SK-N-SH (cell line): Measurements from ENCODE around the gene KLHL7. TPM values are rescaled to one million over a fixed set of nuclear protein-coding genes. Genes with fewer than 3 reads are reported as not detected.

Experiments
- CTCF ChIA-PET: fragments of 300-600, 350-600 bp; formaldehyde crosslinking; extraction: SDS; loops from one replicate; lab custom pipeline; 2021; lab: Yijun Ruan, JAX
- POLR2A ChIA-PET: fragments of 350-600 bp; sonication (Branson Sonifier 250); formaldehyde crosslinking; extraction: SDS; loops from one replicate; lab custom pipeline; 2020; ENCODE audit warnings: antibody characterized with exemption, inconsistent platforms; lab: Yijun Ruan, JAX
- DNase-seq: peaks from one replicate; pipeline ENCODE4 v3.0.0; 2012
- H2AFZ ChIP-seq: fragments of 200-600 bp; sonication (generic); 2 replicates; pipeline ENCODE4 v1.8.1; 2016; ENCODE audit warnings: antibody characterized with exemption, mild to moderate bottlenecking, low read depth
- H3F3A ChIP-seq: fragments of 200-600 bp; sonication (generic); replicated peaks from 2 replicates; pipeline ENCODE3; 2016; ENCODE audit warnings: antibody characterized with exemption, mild to moderate bottlenecking; ENCODE audit not compliant: insufficient read depth
- H3K27ac ChIP-seq, 2 experiments: fragments of 200-500 bp in 1 of 2; fragments of 200-600 bp in 1 of 2; sonication (Bioruptor generic) in 1 of 2; sonication (generic), shearing (Covaris generic) in 1 of 2; 2 replicates each; pipeline versions ENCODE4 v1.5.1 to v1.6.1; 2014 to 2016; ENCODE audit warnings: low read depth in 2 of 2, inconsistent platforms in 1 of 2, low read length in 1 of 2, mild to moderate bottlenecking in 1 of 2, mixed read lengths in 1 of 2
- H3K27me3 ChIP-seq: fragments of 200-600 bp; sonication (generic), shearing (Covaris generic); 2 replicates; pipeline ENCODE4 v1.6.1; 2016; ENCODE audit warnings: mixed run types; ENCODE audit not compliant: insufficient read depth
- H3K36me3 ChIP-seq, 2 experiments: fragments of 200-500 bp in 1 of 2; fragments of 200-600 bp in 1 of 2; sonication (Bioruptor generic) in 1 of 2; sonication (generic) in 1 of 2; replicated peaks in 1 of 2; 2 replicates each; pipeline versions ENCODE3 to v1.5.1; 2014 to 2016; ENCODE audit warnings: low read length in 1 of 2, mild to moderate bottlenecking in 1 of 2; ENCODE audit not compliant: insufficient read depth in 2 of 2, control insufficient read depth in 1 of 2
- H3K4me1 ChIP-seq, 2 experiments: fragments of 200-500 bp in 1 of 2; fragments of 200-600 bp in 1 of 2; sonication (Bioruptor generic) in 1 of 2; sonication (generic), shearing (Covaris generic) in 1 of 2; 2 replicates each; pipeline versions ENCODE4 v1.5.1 to v1.6.1; 2014 to 2016; ENCODE audit warnings: low read depth in 1 of 2, low read length in 1 of 2, mixed run types in 1 of 2; ENCODE audit not compliant: insufficient read depth in 2 of 2, control insufficient read depth in 1 of 2
- H3K4me2 ChIP-seq: fragments of 200-600 bp; sonication (generic), shearing (Covaris generic); 2 replicates; pipeline ENCODE4 v1.6.1; 2017; ENCODE audit warnings: mixed run types
- H3K4me3 ChIP-seq, 2 experiments: fragments of 200-500 bp in 1 of 2; fragments of 200-600 bp in 1 of 2; sonication (Bioruptor generic) in 1 of 2; sonication (generic), shearing (Covaris generic) in 1 of 2; 2 replicates each; pipeline versions ENCODE4 v1.5.1 to v1.8.1; 2014 to 2016; ENCODE audit warnings: low read depth in 2 of 2, inconsistent platforms in 1 of 2, low read length in 1 of 2, mild to moderate bottlenecking in 1 of 2, mixed read lengths in 1 of 2, moderate library complexity in 1 of 2
- H3K79me2 ChIP-seq: fragments of 200-600 bp; sonication (generic); 2 replicates; pipeline ENCODE4 v1.8.1; 2017; ENCODE audit warnings: mild to moderate bottlenecking; ENCODE audit not compliant: insufficient read depth
- H3K9ac ChIP-seq: fragments of 200-600 bp; sonication (generic); 2 replicates; pipeline ENCODE4 v1.6.1; 2017; ENCODE audit warnings: mixed run types
- H3K9me2 ChIP-seq: fragments of 200-600 bp; sonication (generic); 2 replicates; pipeline ENCODE4 v1.6.1; 2017; ENCODE audit warnings: mixed run types
- H3K9me3 ChIP-seq: fragments of 200-600 bp; sonication (generic); 2 replicates; pipeline ENCODE4 v1.6.1; 2017; ENCODE audit warnings: mixed run types, mild to moderate bottlenecking, moderate library complexity
- H4K20me1 ChIP-seq: fragments of 200-600 bp; sonication (generic); 2 replicates; pipeline ENCODE4 v1.6.1; 2017; ENCODE audit warnings: mild to moderate bottlenecking, mixed run types; ENCODE audit not compliant: insufficient read depth
- CHD2 ChIP-seq: fragments of 150-350 bp; IDR thresholded peaks from 2 replicates; pipeline ENCODE4 v1.6.1; 2018; ENCODE audit warnings: low read length; ENCODE audit not compliant: partially characterized antibody
- EP300 ChIP-seq, 2 experiments: IDR thresholded peaks; 2 replicates each; pipeline versions ENCODE4 v1.4.0 to v1.6.1; 2012; ENCODE audit warnings: borderline replicate concordance in 1 of 2, low read depth in 1 of 2, low read length in 1 of 2
- EZH2phosphoT487 ChIP-seq: fragments of 200-600 bp; sonication (generic); IDR thresholded peaks from 2 replicates; pipeline ENCODE4 v1.6.1; 2017; ENCODE audit warnings: low read depth, mixed run types, mild to moderate bottlenecking, antibody characterized with exemption, moderate library complexity, borderline replicate concordance
- FOXJ3 ChIP-seq: sonication (generic); formaldehyde crosslinking; IDR thresholded peaks from 2 replicates; pipeline ENCODE4 v1.5.1; 2020; ENCODE audit warnings: mild to moderate bottlenecking, missing genetic modification reagents
- FOXM1 ChIP-seq: IDR thresholded peaks from 2 replicates; pipeline ENCODE4 v1.4.0; 2012; ENCODE audit warnings: low read depth, mild to moderate bottlenecking
- GABPA ChIP-seq: IDR thresholded peaks from 2 replicates; pipeline ENCODE4 v1.4.0; 2012; ENCODE audit warnings: low read depth, mild to moderate bottlenecking
- GATA2 ChIP-seq: sonication (generic); formaldehyde crosslinking; IDR thresholded peaks from 2 replicates; pipeline ENCODE4 v1.5.0; 2020; ENCODE audit warnings: mild to moderate bottlenecking, missing genetic modification reagents
- MXI1 ChIP-seq: IDR thresholded peaks from 2 replicates; pipeline ENCODE4 v1.6.1; 2012; ENCODE audit warnings: mild to moderate bottlenecking, low read depth, low read length, improper control_type of control experiment
- NRF1 ChIP-seq: IDR thresholded peaks from 2 replicates; pipeline ENCODE4 v1.6.1; 2012; ENCODE audit warnings: low read depth, mild to moderate bottlenecking, low read length
- RAD21 ChIP-seq: IDR thresholded peaks from 2 replicates; pipeline ENCODE4 v1.6.1; 2012; ENCODE audit warnings: mild to moderate bottlenecking, low read length
- SMC3 ChIP-seq: IDR thresholded peaks from 2 replicates; pipeline ENCODE4 v1.6.1; 2012; ENCODE audit warnings: low read depth, low read length, improper control_type of control experiment
- TCF12 ChIP-seq: IDR thresholded peaks from 2 replicates; pipeline ENCODE4 v1.4.0; 2012
- WGBS: methylation state at CpG from one replicate; pipeline ENCODE4 v1.1.6; 2017; ENCODE audit warnings: low lambda C conversion rate; 5-methylcytosine and 5-hydroxymethylcytosine counted together
- polyA plus RNA-seq, 3 experiments: library from polyadenylated mRNA; depleted of rRNA; stranded (reverse); fragments of >200 nt; gene quantifications; 2 replicates each; pipeline ENCODE4 v1.2.3, GENCODE V29; 2012
- TF ChIP-seq, protein P1 (sequence below): IDR thresholded peaks from 2 replicates; pipeline ENCODE4 v1.4.0; 2012; ENCODE audit warnings: low read depth, borderline replicate concordance
- TF ChIP-seq, protein P2 (sequence below): fragments of 150-350 bp; IDR thresholded peaks from 2 replicates; pipeline ENCODE4 v1.6.1; 2017; ENCODE audit warnings: antibody characterized with exemption, low read length, low read depth, borderline replicate concordance
- TF ChIP-seq, protein P3 (sequence below): IDR thresholded peaks from 2 replicates; pipeline ENCODE4 v1.4.0; 2012; ENCODE audit warnings: low read depth
- TF ChIP-seq, protein P4 (sequence below): IDR thresholded peaks from 2 replicates; pipeline ENCODE4 v1.6.1; 2012; ENCODE audit warnings: mild to moderate bottlenecking, low read depth, low read length, moderate library complexity

The KLHL7 gene
- polyA plus RNA-seq, 1 of the 3 experiments (the other 2 are of a cell fraction), result 30.8 TPM

DNA sequence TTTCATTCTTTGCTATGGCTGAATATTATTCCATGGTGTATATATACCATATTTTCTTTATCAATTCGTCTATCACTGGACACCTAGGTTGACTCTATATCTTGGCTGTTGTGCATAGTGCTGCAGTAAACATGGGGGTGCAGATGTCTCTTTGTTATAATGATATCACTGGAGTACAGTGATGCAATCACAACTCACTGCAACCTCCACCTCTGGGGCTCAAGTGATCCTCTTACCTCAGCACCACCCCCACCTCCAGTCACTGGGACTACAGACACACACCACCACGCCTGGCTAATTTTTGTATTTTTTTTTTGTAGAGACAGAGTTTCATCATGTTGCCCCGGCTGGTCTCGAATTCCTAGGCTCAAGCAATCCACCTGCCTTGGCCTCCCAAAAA lies 15.6 kb downstream of the KLHL7 start:
- no peaks in the 10 kb centered on the region for H3K9me2 ChIP-seq
- H3F3A ChIP-seq, result no peaks in the 10 kb centered on the region
- no peak overlapping the region for H2AFZ ChIP-seq
- H4K20me1 ChIP-seq, result peaks cover 5% of the 10 kb centered on the region
- H3K27me3 ChIP-seq, result no peaks in the 10 kb centered on the region
- ChIA-PET CTCF (interaction anchor here (0.7 kb wide), 1 partner anchor 1695 kb away, joined by 3 read pairs; no protein-coding TSS in a partner anchor), POLR2A (interaction anchor here (0.6 kb wide), 1 partner anchor 8 kb away, joined by 3 read pairs; no protein-coding TSS in a partner anchor)
- no peaks in the 10 kb centered on the region for H3K9me3 ChIP-seq
- no peak overlapping the region for H3K27ac ChIP-seq
- no peak overlapping the region for H3K9ac ChIP-seq
- 85% methylated on average over 4 of the region's 4 CpGs for WGBS
- peaks cover 30% of the 10 kb centered on the region for H3K79me2 ChIP-seq
- no peak for TF ChIP-seq EZH2phosphoT487
- TF ChIP-seq, protein P1, sequence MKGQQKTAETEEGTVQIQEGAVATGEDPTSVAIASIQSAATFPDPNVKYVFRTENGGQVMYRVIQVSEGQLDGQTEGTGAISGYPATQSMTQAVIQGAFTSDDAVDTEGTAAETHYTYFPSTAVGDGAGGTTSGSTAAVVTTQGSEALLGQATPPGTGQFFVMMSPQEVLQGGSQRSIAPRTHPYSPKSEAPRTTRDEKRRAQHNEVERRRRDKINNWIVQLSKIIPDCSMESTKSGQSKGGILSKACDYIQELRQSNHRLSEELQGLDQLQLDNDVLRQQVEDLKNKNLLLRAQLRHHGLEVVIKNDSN, result no peak
- TF ChIP-seq RAD21, result no peak
- TF ChIP-seq GABPA, result no peak
- TF ChIP-seq, protein P2, sequence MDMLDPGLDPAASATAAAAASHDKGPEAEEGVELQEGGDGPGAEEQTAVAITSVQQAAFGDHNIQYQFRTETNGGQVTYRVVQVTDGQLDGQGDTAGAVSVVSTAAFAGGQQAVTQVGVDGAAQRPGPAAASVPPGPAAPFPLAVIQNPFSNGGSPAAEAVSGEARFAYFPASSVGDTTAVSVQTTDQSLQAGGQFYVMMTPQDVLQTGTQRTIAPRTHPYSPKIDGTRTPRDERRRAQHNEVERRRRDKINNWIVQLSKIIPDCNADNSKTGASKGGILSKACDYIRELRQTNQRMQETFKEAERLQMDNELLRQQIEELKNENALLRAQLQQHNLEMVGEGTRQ, result no peak
- no peak for TF ChIP-seq FOXJ3 (CRISPR knock-in tag)
- TF ChIP-seq MXI1, result no peak
- no peak for TF ChIP-seq CHD2
- TF ChIP-seq NRF1, result no peak
- no peak for TF ChIP-seq GATA2
- TF ChIP-seq EP300 (IDR thresholded peaks at IDR 0.05; ENCODE audit: borderline replicate concordance in 1 of 2, low read depth in 1 of 2, low read length in 1 of 2), result no peak
- TF ChIP-seq, protein P3, sequence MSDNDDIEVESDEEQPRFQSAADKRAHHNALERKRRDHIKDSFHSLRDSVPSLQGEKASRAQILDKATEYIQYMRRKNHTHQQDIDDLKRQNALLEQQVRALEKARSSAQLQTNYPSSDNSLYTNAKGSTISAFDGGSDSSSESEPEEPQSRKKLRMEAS, result no peak
- TF ChIP-seq FOXM1, result no peak
- TF ChIP-seq, protein P4, sequence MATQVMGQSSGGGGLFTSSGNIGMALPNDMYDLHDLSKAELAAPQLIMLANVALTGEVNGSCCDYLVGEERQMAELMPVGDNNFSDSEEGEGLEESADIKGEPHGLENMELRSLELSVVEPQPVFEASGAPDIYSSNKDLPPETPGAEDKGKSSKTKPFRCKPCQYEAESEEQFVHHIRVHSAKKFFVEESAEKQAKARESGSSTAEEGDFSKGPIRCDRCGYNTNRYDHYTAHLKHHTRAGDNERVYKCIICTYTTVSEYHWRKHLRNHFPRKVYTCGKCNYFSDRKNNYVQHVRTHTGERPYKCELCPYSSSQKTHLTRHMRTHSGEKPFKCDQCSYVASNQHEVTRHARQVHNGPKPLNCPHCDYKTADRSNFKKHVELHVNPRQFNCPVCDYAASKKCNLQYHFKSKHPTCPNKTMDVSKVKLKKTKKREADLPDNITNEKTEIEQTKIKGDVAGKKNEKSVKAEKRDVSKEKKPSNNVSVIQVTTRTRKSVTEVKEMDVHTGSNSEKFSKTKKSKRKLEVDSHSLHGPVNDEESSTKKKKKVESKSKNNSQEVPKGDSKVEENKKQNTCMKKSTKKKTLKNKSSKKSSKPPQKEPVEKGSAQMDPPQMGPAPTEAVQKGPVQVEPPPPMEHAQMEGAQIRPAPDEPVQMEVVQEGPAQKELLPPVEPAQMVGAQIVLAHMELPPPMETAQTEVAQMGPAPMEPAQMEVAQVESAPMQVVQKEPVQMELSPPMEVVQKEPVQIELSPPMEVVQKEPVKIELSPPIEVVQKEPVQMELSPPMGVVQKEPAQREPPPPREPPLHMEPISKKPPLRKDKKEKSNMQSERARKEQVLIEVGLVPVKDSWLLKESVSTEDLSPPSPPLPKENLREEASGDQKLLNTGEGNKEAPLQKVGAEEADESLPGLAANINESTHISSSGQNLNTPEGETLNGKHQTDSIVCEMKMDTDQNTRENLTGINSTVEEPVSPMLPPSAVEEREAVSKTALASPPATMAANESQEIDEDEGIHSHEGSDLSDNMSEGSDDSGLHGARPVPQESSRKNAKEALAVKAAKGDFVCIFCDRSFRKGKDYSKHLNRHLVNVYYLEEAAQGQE, result no peak
- TF ChIP-seq SMC3, result no peak
- no peak for TF ChIP-seq TCF12
- TF ChIP-seq, all 33 proteins: peak for 0
- peaks cover 18 to 29% of the 10 kb centered on the region in 2 experiments for H3K36me3 ChIP-seq
- no peak overlapping the region for H3K4me3 ChIP-seq
- DNase-seq, result no peak
- H3K4me1 ChIP-seq, result no peaks in the 10 kb centered on the region
- H3K4me2 ChIP-seq, result no peak overlapping the region
